Measurements from ENCODE around the gene TMEM239. TPM values are rescaled to one million over a fixed set of nuclear protein-coding genes. Genes with fewer than 3 reads are reported as not detected.
"Not testable (repeated sequence)": the region's sequence is repeated elsewhere in the genome, so short reads cannot be mapped to it uniquely, and the experiment has no call there.

The TMEM239 gene
- polyA plus RNA-seq, 6 donors from 2014 or later: not detected

DNA sequence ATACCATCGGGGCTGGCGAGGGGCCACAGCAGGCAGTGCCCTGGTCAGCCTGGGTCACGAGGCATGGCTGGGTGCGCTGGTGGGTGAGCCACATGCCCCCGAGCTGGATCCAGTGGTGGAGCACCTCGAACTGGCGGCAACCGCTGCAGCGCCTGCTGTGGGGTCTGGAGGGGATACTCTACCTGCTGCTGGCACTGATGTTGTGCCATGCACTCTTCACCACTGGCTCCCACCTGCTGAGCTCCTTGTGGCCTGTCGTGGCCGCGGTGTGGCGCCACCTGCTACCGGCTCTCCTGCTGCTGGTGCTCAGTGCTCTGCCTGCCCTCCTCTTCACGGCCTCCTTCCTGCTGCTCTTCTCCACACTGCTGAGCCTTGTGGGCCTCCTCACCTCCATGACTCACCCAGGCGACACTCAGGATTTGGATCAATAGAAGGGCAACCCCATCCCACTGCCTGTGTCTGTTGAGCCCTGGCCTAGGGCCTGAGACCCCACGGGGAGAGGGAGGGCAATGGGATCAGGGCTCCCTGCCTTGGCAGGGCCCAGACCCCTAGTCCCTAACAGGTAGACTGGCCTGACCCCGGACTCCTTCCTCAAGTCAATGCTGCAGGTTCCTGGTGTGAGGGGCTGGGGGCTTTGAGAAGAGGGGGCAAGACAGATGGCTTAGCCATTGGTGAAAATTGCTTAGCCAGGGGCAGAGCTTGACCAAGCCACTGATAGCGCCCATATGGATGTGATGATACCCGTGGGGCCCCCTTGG is 598 bp downstream of the TMEM239 start:
- DNase-seq (no peak), ATAC-seq (ENCODE audit: low read depth in 2 of 2) (no peak)
- Mint-ChIP-seq H3K27me3 (peaks cover 30 to 88% (median 66%) of the 10 kb centered on the region in 3 donors), H3K36me3 (peaks cover 0 to 19% of the 10 kb centered on the region in 2 donors), H3K4me1 (peaks cover 4 to 11% (median 5%) of the 10 kb centered on the region in 3 donors), H3K9me3 (peaks cover 4 to 17% (median 12%) of the 10 kb centered on the region in 7 donors), H3K27ac (no peak overlapping the region), H3K4me3 (no peak overlapping the region)

DNA sequence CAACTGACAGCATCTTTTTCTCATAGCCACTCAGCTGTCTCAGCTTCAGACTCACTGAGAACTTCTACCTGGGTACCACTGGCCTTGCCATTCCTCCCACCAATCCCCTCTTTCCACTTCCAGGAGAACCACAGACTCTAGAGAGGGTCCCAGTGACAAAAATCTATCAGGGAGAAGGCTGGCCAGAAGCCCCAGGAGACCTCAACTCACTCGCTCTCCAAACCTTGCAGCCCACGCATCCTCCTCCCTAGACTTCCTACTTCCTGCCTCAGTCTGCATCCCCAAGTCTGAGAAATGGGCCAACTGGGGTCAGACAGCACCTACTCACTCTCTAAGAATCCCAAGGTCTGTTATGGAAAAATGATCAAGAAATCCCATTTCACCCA is 1.2 kb downstream of the TMEM239 start:
- DNase-seq: no peak
- peaks cover 26 to 87% (median 64%) of the 10 kb centered on the region in 3 donors for H3K27me3 Mint-ChIP-seq
- H3K36me3 Mint-ChIP-seq: peaks cover 0 to 13% of the 10 kb centered on the region in 2 donors
- H3K4me1 Mint-ChIP-seq: peaks cover 6 to 12% (median 7%) of the 10 kb centered on the region in 3 donors
- no peak for ATAC-seq (ENCODE audit: low read depth in 2 of 2)
- peak overlapping the region in 1 of 8 donors; percentile 52 for H3K4me3 Mint-ChIP-seq
- H3K9me3 Mint-ChIP-seq: peaks cover 0 to 12% (median 7%) of the 10 kb centered on the region in 7 donors
- no peak overlapping the region for H3K27ac Mint-ChIP-seq

DNA sequence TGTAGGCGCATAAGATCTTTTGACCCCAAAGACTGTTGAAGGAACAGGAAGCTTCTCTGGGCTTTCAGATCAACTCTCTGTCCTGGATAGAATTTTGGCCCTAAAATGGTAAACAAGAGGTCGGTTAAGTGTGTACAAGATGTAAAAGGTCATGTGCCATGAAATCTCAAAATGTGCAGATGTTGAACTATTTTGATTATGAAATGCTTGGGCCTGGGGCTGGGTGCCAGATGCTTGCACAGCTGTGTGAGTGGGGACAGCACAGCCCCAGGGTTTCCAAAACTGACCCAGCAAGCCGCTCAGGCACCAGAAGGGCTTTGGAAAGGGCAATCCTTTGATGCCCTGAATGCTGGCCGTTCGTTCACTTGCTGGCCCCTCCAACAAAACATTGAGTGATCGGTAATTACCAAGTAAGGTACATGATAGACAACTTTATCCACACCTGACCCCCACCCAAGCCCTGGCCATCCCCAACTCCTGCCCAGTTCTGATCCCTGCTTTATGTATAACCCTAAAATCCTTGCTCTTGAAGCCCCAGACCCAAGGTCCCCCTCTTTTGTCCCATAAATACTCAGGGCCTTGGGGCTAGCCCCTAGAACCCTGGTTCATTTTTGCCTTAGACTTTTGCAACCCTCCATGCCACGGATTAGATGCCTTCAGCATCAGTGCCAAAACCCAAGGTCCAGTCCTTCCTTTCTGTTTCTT is 1.9 kb downstream of the TMEM239 start:
- Mint-ChIP-seq H3K4me3 (no peak overlapping the region), H3K27me3 (peaks cover 25 to 82% (median 59%) of the 10 kb centered on the region in 3 donors)
- no peak for ATAC-seq (ENCODE audit: low read depth in 2 of 2)

DNA sequence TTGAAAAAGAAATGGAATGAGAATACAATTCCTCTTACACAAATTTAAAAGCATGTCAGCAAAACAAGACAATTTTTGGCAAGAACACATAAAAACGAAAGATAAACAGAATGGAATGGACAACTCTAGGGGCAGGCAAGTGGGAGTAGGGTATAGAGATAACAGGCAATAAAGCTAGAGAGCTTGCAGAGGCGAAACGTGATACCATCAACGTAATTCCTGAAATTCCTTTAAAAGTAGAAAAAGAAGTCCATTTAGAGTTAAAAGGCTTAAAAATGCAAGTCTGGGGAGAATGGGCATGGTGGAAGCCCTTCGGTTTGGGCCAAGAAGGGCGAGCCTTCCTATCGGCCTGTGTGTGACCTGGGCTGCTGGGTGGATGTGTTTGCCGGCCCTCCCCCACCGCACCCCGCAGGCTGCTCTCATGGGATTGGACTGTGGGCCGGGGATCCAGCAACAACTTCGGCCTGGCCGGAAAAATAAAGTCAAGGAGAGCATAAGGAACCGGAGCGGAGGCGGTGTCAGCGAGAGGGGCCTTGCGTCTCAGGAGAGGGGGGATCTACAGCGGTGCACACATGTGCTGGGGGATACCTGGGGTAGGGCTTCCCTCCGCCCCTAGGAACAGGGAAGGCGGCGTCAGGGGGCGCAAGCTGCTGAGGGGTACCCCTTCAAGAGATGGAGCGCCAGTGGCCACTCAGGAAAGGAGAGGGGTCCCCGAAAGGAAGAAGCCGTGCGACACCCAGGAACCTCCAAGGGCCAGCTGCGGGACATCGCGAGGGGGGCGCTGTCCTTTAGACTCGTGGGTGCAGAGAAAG is 4.1 kb downstream of the TMEM239 start:
- Mint-ChIP-seq H3K27ac (no peak overlapping the region), H3K36me3 (peaks cover 0 to 9% of the 10 kb centered on the region in 2 donors), H3K4me1 (peaks cover 6 to 12% (median 7%) of the 10 kb centered on the region in 3 donors), H3K9me3 (peaks cover 0 to 3% (median 0%) of the 10 kb centered on the region in 7 donors), H3K27me3 (peaks cover 10 to 63% (median 39%) of the 10 kb centered on the region in 3 donors), H3K4me3 (peak overlapping the region in 1 of 8 donors; percentile 65)
- no peak for DNase-seq
- no peak for ATAC-seq (ENCODE audit: low read depth in 2 of 2)

More for the DNA sequence above, 1.9 kb downstream of the TMEM239 start:
- Mint-ChIP-seq H3K9me3 (peaks cover 0 to 5% (median 3%) of the 10 kb centered on the region in 7 donors), H3K4me1 (peaks cover 6 to 12% (median 7%) of the 10 kb centered on the region in 3 donors), H3K36me3 (peaks cover 0 to 9% of the 10 kb centered on the region in 2 donors), H3K27ac (no peak overlapping the region)
- DNase-seq: no peak

DNA sequence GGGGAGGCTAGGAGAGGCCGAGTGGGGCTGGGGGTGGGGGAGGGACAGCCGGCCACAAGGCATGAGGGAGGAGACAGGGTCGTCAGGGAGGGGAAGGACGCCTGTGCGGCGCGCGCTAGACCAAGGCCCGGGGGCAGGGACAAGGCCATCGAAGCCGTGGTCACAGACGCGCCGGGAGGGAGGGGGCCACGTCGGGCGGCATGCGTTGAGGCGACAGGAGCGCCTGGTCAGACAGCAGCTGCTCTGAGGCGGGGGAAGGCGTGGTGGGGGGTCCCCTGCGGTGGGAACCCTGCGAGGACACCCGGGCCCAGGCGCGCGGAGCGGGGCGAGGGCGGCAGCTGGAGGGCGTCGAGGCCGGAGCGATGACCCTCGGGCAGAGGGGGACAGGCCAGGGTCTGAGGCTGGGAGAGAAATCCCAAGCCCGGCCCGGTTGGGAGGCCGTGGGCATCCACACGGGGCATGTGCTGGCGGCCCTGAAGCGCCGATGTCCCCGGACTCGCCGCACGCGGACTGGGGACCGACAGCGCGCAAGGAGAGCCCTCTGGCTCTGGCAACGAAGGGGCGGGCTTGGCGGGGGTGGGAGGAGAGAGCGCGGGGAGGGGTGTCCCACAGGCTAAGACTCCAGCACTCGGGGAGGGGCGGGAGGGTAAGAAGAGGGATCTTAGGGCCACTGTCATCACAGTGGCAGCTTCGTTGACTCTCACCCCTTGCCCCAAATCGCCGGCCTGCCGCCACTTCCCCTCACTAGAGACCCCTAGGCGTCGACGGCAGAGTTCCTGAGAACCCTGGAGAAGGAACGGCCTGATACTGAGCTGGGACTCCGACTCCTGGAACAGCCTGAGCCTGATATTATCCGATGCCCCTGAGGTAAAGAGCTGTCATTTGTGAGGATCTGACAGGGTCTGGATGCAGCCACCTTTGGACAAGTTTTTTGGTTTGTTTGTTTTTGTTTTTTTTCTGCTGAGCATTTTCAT is 5.0 kb downstream of the TMEM239 start:
- Mint-ChIP-seq H3K36me3 (peaks cover 0 to 9% of the 10 kb centered on the region in 2 donors), H3K27ac (peak overlapping the region in 1 of 6 donors; percentile 73), H3K4me1 (peaks cover 6 to 12% (median 7%) of the 10 kb centered on the region in 3 donors), H3K4me3 (no peak overlapping the region), H3K9me3 (peaks cover 0 to 3% (median 0%) of the 10 kb centered on the region in 7 donors), H3K27me3 (peaks cover 14 to 60% (median 35%) of the 10 kb centered on the region in 3 donors)
- ATAC-seq (ENCODE audit: low read depth in 2 of 2) (no peak), DNase-seq (no peak)

DNA sequence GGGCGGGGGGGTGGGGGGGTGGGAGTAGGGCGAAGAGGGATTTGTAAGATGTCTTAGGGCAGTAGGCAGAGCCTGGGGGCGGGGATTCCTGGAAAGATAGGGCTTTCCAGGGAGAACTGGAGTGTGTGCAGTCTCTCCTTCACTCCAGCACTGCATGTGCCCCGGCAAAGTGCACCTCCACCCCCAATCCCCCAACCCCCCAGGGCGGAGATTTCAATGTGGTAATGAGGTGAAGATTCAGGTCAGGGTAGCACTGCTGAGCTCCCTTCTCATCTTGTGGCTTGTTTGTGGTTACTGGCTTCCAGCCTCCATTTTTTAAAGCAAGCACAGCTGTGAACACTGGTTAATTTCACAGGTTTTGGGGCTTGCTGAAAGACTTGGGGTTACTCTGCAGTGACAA is 5.9 kb downstream of the TMEM239 start:
- ATAC-seq (ENCODE audit: low read depth in 2 of 2): peak; percentile 27 to 59
- Mint-ChIP-seq H3K9me3 (peaks cover 0 to 3% (median 0%) of the 10 kb centered on the region in 7 donors), H3K27ac (no peak overlapping the region), H3K27me3 (peaks cover 20 to 62% (median 35%) of the 10 kb centered on the region in 3 donors), H3K4me1 (peaks cover 6 to 12% (median 7%) of the 10 kb centered on the region in 3 donors), H3K36me3 (peaks cover 4 to 9% of the 10 kb centered on the region in 2 donors), H3K4me3 (no peak overlapping the region)
- DNase-seq: no peak

DNA sequence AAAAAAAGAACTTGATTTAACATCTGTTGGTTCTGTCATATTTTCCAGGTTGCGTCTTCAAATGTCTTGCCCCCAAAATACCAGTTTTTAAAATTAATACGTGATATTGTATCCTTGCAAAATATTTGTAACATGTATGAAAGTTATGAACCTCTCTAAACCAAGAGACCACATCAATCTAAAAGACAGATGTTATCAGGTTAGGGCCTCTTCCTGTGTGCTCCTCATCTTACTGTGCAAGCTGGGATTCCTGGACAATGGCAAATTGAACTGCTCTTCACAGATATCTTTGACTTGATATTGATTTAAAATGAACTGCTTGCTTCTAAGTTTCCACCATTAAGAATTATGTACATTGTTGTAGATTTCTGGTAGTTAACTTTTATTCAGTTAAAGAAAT is 9.6 kb downstream of the TMEM239 start:
- no peaks in the 10 kb centered on the region for H3K9me3 Mint-ChIP-seq
- H3K27me3 Mint-ChIP-seq: peaks cover 27 to 49% (median 28%) of the 10 kb centered on the region in 3 donors
- peaks cover 0 to 6% of the 10 kb centered on the region in 2 donors for H3K36me3 Mint-ChIP-seq
- H3K4me3 Mint-ChIP-seq: no peak overlapping the region
- ATAC-seq (ENCODE audit: low read depth in 2 of 2) (no peak), DNase-seq (no peak)
- H3K4me1 Mint-ChIP-seq: peaks cover 3 to 6% (median 3%) of the 10 kb centered on the region in 3 donors
- no peak overlapping the region for H3K27ac Mint-ChIP-seq

DNA sequence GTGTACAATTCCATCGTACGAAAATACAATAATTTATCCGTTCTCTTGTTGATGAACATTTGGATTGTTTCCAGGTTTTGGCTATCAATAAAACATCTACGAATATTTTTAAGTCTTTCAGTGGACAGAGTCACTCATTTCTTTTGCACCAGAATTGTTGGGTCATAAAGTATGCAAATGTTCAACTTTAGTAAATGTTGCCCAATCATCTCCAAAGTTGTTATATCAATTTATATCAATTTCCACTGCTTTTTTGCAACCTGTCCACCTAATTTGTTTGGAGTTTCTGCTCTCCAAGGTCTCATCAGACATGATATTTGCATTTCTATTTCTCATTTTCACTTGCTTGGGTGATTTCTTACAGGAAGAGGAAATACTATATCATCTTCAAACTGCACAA is 10.5 kb downstream of the TMEM239 start:
- Mint-ChIP-seq H3K36me3 (peaks cover 0 to 6% of the 10 kb centered on the region in 2 donors), H3K27me3 (peaks cover 23 to 44% (median 24%) of the 10 kb centered on the region in 3 donors), H3K4me1 (peaks cover 2 to 3% (median 2%) of the 10 kb centered on the region in 3 donors), H3K9me3 (no peaks in the 10 kb centered on the region), H3K27ac (no peak overlapping the region), H3K4me3 (no peak overlapping the region)
- DNase-seq (no peak), ATAC-seq (ENCODE audit: low read depth in 2 of 2) (no peak)

DNA sequence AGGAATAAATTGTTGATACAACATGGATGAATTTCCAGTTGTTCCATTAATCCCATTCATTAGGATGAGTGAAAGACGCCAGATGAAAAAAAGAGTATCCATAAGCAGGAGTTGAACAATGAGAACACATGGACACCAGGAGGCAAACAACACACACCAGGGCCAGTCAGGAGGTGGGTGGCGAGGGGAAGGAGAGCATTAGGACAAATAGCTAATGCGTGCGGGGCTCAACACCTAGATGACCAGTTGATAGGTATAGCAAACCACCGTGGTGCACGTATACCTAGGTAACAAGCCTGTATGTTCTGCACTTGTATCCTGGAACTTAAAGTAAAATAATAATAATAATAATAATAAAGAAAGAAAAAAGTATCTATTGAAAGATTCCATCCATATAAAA is 13.2 kb downstream of the TMEM239 start:
- Mint-ChIP-seq H3K4me3 (no peak overlapping the region), H3K27ac (no peak overlapping the region), H3K9me3 (no peaks in the 10 kb centered on the region), H3K27me3 (peaks cover 18 to 38% (median 21%) of the 10 kb centered on the region in 3 donors), H3K4me1 (no peaks in the 10 kb centered on the region), H3K36me3 (peaks cover 0 to 6% of the 10 kb centered on the region in 2 donors)
- no peak for DNase-seq
- no peak for ATAC-seq (ENCODE audit: low read depth in 2 of 2)

DNA sequence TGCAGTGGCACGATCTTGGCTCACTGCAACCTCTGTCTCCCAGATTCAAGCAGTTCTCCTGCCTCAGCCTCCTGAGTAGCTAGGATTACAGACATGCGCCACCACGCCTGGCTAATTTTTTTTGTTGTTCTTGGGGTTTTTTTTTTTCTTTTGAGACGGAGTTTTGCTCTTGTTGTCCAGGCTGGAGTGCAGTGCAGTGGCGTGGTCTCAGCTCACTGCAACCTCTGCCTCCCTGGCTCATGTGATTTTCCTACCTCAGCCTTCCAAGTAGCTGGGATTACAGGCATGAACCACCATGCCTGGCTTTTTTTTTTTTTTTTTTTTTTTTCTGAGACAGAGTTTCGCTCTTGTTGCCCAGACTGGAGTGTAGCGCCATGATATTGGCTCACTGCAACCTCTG is 15.0 kb downstream of the TMEM239 start:
- not testable (repeated sequence) for ATAC-seq (ENCODE audit: low read depth in 2 of 2); H3K9me3 Mint-ChIP-seq; DNase-seq; H3K4me3 Mint-ChIP-seq; H3K36me3 Mint-ChIP-seq; H3K27ac Mint-ChIP-seq; H3K4me1 Mint-ChIP-seq
- peaks cover 17 to 32% (median 18%) of the 10 kb centered on the region in 3 donors for H3K27me3 Mint-ChIP-seq

DNA sequence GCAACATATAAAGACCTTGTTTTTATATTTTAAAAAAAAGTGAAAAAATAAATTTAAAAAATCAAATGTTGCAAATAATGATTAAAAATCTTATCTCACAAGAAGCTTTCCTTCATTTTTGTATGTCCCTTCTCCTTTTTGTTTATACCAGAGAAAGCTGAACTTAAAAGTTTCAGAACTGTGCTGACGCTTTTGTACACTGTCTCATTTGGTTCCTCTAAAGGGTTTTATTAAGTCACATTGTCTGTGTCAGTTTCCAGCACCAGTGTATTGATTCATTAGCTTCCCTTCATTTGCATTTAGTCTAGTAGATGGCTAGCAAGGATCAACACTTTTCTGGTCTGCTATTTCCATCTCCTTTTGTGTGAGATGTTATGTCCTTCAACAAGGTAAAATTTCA is 17.6 kb downstream of the TMEM239 start:
- no peak for ATAC-seq (ENCODE audit: low read depth in 2 of 2)
- peaks cover 14 to 16% (median 16%) of the 10 kb centered on the region in 3 donors for H3K4me1 Mint-ChIP-seq
- H3K36me3 Mint-ChIP-seq: peaks cover 4 to 8% of the 10 kb centered on the region in 2 donors
- no peak for DNase-seq
- H3K27me3 Mint-ChIP-seq: peaks cover 6 to 9% (median 8%) of the 10 kb centered on the region in 3 donors
- peak overlapping the region in 1 of 6 donors; percentile 37 for H3K27ac Mint-ChIP-seq
- H3K9me3 Mint-ChIP-seq: no peaks in the 10 kb centered on the region
- H3K4me3 Mint-ChIP-seq: no peak overlapping the region

Data from naive B cell (primary cell).